Measurements from ENCODE around the gene CHSY1.
A peak's percentile ranks its signal among the peaks of the same experiment; 100 is the strongest.

- TF ChIP-seq POLR2AphosphoS5 (IDR thresholded peaks at IDR 0.05) (peak in 2 of 3 donors; percentile 18 to 68), CTCF (IDR thresholded peaks at IDR 0.05 in 8 of 11, conservative IDR thresholded peaks at IDR 0.05 in 3 of 11) (no peak)
These were observed 72.3 kb downstream of the CHSY1 start for GRCh38 chr15:101179341-101180153.
